NCI-H2171 (cell line): ENCODE measurements around the gene GZF1.

Source experiments
- DNase-seq: peaks from one replicate; lab custom pipeline; 2025; lab: John Stamatoyannopoulos, UW

GZF1 gene

GRCh38 chr20:23407781-23408464 is 45.9 kb downstream of the GZF1 start:
- DNase-seq = no peak

- no peak for DNase-seq
Measured at GRCh38 chr20:23408957-23409356, 47.0 kb downstream of the GZF1 start.

GRCh38 chr20:23409800-23410199 is 47.8 kb downstream of the GZF1 start:
- no peak for DNase-seq

GRCh38 chr20:23410916-23411695 is 49.1 kb downstream of the GZF1 start:
- no peak for DNase-seq

GRCh38 chr20:23412026-23412425 is 50.0 kb downstream of the GZF1 start:
- DNase-seq = no peak

GRCh38 chr20:23413862-23414422 is 52.0 kb downstream of the GZF1 start:
- DNase-seq = no peak

- DNase-seq = no peak
Measured at GRCh38 chr20:23414526-23415188, 52.7 kb downstream of the GZF1 start.

- no peak for DNase-seq
Measured at GRCh38 chr20:23415555-23415954, 53.6 kb downstream of the GZF1 start.

GRCh38 chr20:23415959-23416583 is 54.1 kb downstream of the GZF1 start:
- no peak for DNase-seq

- no peak for DNase-seq
Measured at GRCh38 chr20:23417861-23418260, 55.9 kb downstream of the GZF1 start.

GRCh38 chr20:23419657-23419994 is 57.6 kb downstream of the GZF1 start:
- DNase-seq = no peak

GRCh38 chr20:23419995-23420901 is 58.3 kb downstream of the GZF1 start:
- peak; percentile 10 for DNase-seq

- peak; percentile 96 for DNase-seq
Measured at GRCh38 chr20:23420943-23421931, 59.3 kb downstream of the GZF1 start, which contains the start of gene NAPB. Gene NAPB (minus strand): TSS chr20:23421488. CDS start chr20:23421402, 86 bp downstream.
